KMS-11 (cell line): ENCODE results near the gene NUDT22.

ENCODE experiments used
- H2AFZ ChIP-seq: fragments of 200-600 bp; sonication (generic); 2 replicates; pipeline ENCODE4 v1.6.1; 2016; ENCODE audit warnings: antibody characterized with exemption, mixed run types, low read depth
- H3K27ac ChIP-seq: fragments of 200-600 bp; sonication (generic); 2 replicates; pipeline ENCODE4 v1.6.1; 2016; ENCODE audit warnings: mild to moderate bottlenecking, mixed run types
- H3K27me3 ChIP-seq: fragments of 200-600 bp; sonication (generic); 2 replicates; pipeline ENCODE4 v1.6.1; 2017; ENCODE audit warnings: mild to moderate bottlenecking, low read depth, mixed run types, moderate library complexity; ENCODE audit not compliant: insufficient read depth
- H3K36me3 ChIP-seq: fragments of 200-600 bp; sonication (generic); 2 replicates; pipeline ENCODE4 v1.6.1; 2017; ENCODE audit warnings: mild to moderate bottlenecking, mixed run types; ENCODE audit not compliant: insufficient read depth
- H3K4me1 ChIP-seq: fragments of 200-600 bp; sonication (generic); 2 replicates; pipeline ENCODE4 v1.6.1; 2016; ENCODE audit warnings: mild to moderate bottlenecking, low read depth, mixed run types; ENCODE audit not compliant: poor library complexity, severe bottlenecking
- H3K4me2 ChIP-seq: fragments of 200-600 bp; sonication (generic); 2 replicates; pipeline ENCODE4 v1.7.0; 2016; ENCODE audit warnings: mild to moderate bottlenecking, mixed run types
- H3K4me3 ChIP-seq: fragments of 200-600 bp; sonication (generic); IDR thresholded peaks from 2 replicates; pipeline ENCODE4 v1.6.1; 2017; ENCODE audit warnings: low read depth, low read length, mixed read lengths; ENCODE audit not compliant: insufficient read depth
- H3K79me2 ChIP-seq: fragments of 200-600 bp; sonication (generic); 2 replicates; pipeline ENCODE4 v1.6.1; 2016; ENCODE audit warnings: low read depth, mixed run types; ENCODE audit not compliant: insufficient read depth
- H3K9ac ChIP-seq: fragments of 200-600 bp; sonication (generic); 2 replicates; pipeline ENCODE4 v1.6.1; 2016; ENCODE audit warnings: mild to moderate bottlenecking, mixed run types
- H4K20me1 ChIP-seq: fragments of 200-600 bp; sonication (generic); 2 replicates; pipeline ENCODE4 v1.6.1; 2016; ENCODE audit warnings: mild to moderate bottlenecking, mixed run types; ENCODE audit not compliant: insufficient read depth
- TF ChIP-seq, protein P1 (sequence below): fragments of 200-600 bp; sonication (generic); conservative IDR thresholded peaks from 2 replicates; pipeline ENCODE4 v1.6.1; 2017; ENCODE audit warnings: low read depth, mild to moderate bottlenecking, antibody characterized with exemption, low read length, moderate library complexity, mixed read lengths

Gene NUDT22

DNA sequence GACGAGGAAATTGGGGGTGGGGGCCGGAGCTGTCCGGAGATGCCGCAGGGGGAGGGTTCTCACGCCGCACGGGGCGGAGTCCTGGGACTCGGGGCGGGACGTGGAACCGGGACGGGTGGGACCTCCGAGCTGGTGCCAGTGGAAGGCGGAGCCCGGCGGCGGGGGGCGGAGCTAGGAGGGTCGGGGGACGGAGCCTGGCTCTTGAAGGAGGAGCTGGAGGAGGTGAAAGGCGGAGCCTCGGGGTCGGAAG lies 15.1 kb downstream of the NUDT22 start:
- Histone ChIP-seq H3K4me3 (no peak overlapping the region), H3K27me3 (no peaks in the 10 kb centered on the region), H3K27ac (peak overlapping the region; percentile 78), H3K9ac (peak overlapping the region; percentile 66), H4K20me1 (no peaks in the 10 kb centered on the region), H3K79me2 (peaks cover 30% of the 10 kb centered on the region), H2AFZ (0 out of 2 replicates have a peak overlapping the region, but pooled peaks have one; percentile 35), H3K4me1 (peaks cover 35% of the 10 kb centered on the region), H3K36me3 (peaks cover 4% of the 10 kb centered on the region; the same call in 1 of the 2 replicates), H3K4me2 (peak overlapping the region; percentile 63; the same call in 1 of the 2 replicates)
- TF ChIP-seq, protein P1, sequence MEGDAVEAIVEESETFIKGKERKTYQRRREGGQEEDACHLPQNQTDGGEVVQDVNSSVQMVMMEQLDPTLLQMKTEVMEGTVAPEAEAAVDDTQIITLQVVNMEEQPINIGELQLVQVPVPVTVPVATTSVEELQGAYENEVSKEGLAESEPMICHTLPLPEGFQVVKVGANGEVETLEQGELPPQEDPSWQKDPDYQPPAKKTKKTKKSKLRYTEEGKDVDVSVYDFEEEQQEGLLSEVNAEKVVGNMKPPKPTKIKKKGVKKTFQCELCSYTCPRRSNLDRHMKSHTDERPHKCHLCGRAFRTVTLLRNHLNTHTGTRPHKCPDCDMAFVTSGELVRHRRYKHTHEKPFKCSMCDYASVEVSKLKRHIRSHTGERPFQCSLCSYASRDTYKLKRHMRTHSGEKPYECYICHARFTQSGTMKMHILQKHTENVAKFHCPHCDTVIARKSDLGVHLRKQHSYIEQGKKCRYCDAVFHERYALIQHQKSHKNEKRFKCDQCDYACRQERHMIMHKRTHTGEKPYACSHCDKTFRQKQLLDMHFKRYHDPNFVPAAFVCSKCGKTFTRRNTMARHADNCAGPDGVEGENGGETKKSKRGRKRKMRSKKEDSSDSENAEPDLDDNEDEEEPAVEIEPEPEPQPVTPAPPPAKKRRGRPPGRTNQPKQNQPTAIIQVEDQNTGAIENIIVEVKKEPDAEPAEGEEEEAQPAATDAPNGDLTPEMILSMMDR = no peak

DNA sequence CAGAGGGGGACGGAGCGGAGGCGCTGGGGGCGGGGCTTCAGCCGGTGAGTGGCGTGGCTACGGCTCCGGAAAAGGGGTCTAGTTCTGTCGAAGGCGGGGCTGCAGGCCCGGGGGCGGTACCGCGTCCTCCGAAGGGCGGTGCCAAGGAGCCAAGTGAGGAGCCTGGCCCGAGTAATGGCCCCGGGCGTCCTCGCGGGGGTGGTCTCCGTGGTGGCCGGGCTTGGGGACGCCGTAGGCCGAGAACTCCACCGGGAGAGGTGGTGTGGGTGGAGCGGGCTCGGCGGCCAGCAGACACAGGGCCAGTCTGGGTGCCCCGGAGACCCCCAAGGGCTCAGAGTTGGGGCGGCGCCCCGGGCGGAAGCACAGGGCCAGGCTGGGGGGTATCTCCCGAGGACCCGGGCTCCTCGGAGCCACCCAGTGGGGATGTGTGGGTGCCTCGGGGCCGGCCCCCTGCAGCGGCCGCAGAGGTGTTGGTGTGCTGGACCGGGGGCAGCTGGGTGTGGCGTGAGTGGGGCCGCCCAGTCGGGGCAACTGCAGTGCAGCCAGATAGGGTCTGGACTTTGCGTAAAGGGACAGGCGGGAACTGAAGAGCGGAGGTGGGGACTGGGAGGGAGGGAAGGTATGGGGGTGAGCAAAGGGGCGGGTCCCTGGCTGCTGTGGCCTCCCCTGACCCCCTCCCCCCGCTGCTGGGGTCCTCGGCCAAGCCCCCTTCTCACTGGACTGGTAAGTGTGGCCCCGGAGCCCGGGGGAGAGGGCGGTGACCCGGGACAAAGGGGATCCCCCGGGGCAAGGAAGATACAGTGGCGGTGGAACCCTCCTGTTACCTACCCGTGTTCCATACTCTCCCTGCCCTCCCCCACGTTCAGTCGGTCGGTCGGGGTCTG lies 15.7 kb downstream of the NUDT22 start:
- H3K27ac ChIP-seq = no peak overlapping the region
- TF ChIP-seq, protein P1 = 0 out of 2 replicates have a peak, but pooled peaks have one; percentile 9
- H3K9ac ChIP-seq = peak overlapping the region; percentile 44; the same call in 1 of the 2 replicates
- H3K4me2 ChIP-seq = peak overlapping the region; percentile 86
- H3K4me1 ChIP-seq = peaks cover 35% of the 10 kb centered on the region
- peak overlapping the region; percentile 52 for H2AFZ ChIP-seq
- H3K79me2 ChIP-seq = peaks cover 31% of the 10 kb centered on the region
- H3K4me3 ChIP-seq = no peak overlapping the region
- no peaks in the 10 kb centered on the region for H4K20me1 ChIP-seq
- no peaks in the 10 kb centered on the region for H3K27me3 ChIP-seq
- peaks cover 4% of the 10 kb centered on the region; the same call in 1 of the 2 replicates for H3K36me3 ChIP-seq

DNA sequence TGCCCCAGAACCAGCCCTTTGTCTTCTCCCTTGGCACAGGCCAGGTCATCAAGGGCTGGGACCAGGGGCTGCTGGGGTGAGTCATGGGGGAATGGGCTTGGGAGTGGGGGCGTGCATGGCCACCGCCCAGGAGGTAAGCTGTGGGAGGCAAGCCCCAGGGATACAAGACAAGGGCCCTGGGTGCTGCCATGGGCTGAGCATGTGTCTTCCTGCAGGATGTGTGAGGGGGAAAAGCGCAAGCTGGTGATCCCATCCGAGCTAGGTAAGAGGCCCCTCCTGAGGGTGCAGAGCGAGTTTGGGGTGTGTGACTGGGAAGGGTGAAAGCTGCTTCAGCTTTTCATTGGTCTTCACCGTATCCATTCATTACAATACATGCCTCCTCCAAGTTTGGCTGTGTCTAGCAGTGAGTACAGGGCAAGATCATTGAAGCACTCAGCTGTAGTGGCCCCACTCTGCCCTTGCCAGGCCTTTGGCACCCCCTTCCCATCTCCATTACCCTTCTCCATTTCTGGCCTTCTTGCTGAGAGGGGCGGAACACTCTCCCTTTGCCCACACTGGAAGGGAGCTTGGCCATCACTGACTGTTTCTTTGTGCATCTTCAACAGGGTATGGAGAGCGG lies 17.3 kb downstream of the NUDT22 start:
- H3K4me2 ChIP-seq = no peak overlapping the region
- peaks cover 35% of the 10 kb centered on the region for H3K4me1 ChIP-seq
- TF ChIP-seq, protein P1 = no peak
- H4K20me1 ChIP-seq = no peaks in the 10 kb centered on the region
- no peak overlapping the region for H3K9ac ChIP-seq
- no peak overlapping the region for H2AFZ ChIP-seq
- H3K36me3 ChIP-seq = peaks cover 4% of the 10 kb centered on the region; the same call in 1 of the 2 replicates
- H3K27ac ChIP-seq = no peak overlapping the region
- H3K79me2 ChIP-seq = peaks cover 31% of the 10 kb centered on the region
- H3K4me3 ChIP-seq = no peak overlapping the region
- no peaks in the 10 kb centered on the region for H3K27me3 ChIP-seq

DNA sequence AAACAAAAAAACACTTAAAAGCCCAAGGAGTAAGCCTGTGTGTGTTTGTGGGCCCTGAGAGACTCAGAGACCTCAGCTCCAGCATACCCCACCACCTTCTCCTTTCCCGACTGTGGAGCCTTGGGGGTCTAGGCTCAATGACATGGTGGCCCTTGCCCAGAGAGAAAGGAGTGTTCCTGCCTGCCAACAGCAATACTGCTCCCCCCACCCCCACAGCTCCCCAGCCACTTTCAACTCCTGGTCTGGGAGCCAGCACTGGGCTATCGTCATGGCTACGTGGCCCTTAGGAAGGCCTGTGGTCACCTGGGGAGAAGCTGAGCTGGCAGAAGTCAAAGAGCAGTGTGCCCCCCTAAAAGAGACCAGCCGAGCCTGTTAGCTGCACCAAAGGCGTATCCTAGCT lies 18.0 kb downstream of the NUDT22 start:
- TF ChIP-seq, protein P1 = no peak
- H3K9ac ChIP-seq = no peak overlapping the region
- H3K79me2 ChIP-seq = peaks cover 31% of the 10 kb centered on the region
- H3K4me3 ChIP-seq = no peak overlapping the region
- peaks cover 35% of the 10 kb centered on the region for H3K4me1 ChIP-seq
- peaks cover 4% of the 10 kb centered on the region; the same call in 1 of the 2 replicates for H3K36me3 ChIP-seq
- no peaks in the 10 kb centered on the region for H4K20me1 ChIP-seq
- no peak overlapping the region for H2AFZ ChIP-seq
- no peak overlapping the region; the same call in 1 of the 2 replicates for H3K4me2 ChIP-seq
- no peak overlapping the region for H3K27ac ChIP-seq
- H3K27me3 ChIP-seq = no peaks in the 10 kb centered on the region
